T-helper 2 cell treated with Interferon-gamma antibody and Interleukin-4, amounts not matched to agents 100 ng/mL and 5 ng/mL, for 36 hours (primary cell): ENCODE measurements around the gene RAD51B. TPM values are rescaled to one million over a fixed set of nuclear protein-coding genes. Genes with fewer than 3 reads are reported as not detected.
"Not testable (repeated sequence)": the region's sequence is repeated elsewhere in the genome, so short reads cannot be mapped to it uniquely, and the experiment has no call there.

ENCODE experiments used
- intact Hi-C: fragments of 100-400 bp; cut with micrococcal nuclease; formaldehyde crosslinking; loops from one replicate; pipeline ENCODE4 v1.15.1; 2023
- total RNA-seq: library from RNA; stranded (reverse); gene quantifications from 2 replicates; pipeline ENCODE4 v1.2.3, GENCODE V29; 2022

The RAD51B gene
- total RNA-seq, 1 donor from 2014 or later: 31.7 TPM

DNA sequence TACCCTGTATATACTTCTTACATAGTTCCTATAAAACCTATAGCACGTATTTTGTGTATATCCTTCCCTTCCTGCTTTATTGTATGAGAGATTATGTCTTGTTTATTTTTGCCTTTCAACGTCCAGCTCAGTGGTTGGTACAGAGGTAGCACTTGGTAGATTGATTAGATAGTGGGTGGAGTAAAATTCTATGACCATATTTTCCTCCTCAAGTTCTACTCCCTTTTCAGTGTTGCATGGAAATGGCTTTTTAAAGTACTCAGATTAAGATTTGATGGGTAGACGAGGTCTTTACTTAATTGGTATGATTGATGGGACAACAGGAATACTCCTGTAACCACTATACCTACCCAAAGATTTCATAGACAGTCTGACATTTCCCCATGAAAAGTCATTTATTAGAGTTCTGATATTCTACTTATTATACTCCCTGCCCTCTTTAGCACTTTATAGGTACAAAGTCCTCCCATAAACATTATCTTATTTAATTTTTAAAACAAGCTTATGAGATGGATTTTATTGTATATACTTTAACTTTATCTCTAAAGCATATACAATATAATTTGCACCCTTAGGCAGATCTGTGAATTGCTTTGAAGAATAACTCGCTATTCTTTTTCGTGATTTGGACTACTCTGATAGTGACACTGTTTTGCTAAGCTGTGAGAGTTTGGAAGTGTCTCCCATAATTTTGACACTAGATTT lies 348.0 kb downstream of the RAD51B start:
- intact Hi-C loops: no loop called here

DNA sequence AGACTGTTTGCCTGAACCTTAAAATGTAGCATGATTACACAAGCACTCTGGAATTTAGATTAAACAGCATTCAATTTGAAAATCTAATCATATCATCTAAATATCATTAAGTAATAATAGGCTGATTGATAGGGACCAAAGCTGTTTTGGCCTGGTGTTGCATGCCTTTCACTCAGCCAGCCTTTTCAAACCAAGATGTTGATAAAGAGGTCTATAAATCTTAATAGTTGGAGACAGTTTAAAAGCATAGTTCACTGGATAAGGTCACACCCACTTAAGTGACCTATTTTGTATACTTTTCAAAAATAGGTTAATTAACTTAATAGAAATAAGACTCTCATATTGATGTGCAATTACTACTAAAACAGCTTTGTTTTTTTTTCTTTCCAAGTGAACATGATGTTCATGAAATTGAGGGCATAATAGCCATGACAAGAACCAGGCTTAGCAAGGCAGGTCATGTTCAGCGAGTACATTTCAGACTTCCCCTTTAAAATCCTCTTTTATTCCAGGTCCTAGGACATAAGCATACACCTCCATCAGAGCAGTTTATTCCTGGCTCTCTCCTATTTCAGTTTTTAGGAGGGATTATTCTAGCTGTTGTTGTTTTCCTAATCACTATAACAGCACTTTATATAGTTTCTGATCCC lies 349.0 kb downstream of the RAD51B start:
- intact Hi-C loops: no loop called here

DNA sequence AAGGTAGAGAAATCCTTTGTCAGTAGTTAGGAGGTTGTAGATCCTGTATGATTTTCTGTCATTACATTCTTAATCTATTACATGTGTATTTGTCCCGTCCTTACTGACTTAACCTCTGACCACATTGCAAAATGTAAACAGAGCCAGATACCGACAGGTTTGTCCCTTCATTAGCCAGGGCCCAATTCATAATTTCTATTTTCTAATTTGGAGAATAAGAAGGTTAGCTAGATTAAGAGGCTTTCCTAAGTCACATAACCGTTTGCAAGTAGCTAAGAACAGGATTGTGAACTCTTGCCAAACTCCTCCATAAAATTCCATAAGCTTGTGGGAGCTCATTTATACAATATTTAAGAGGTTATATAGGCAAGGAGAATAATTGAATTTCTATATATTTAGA lies 352.6 kb downstream of the RAD51B start:
- intact Hi-C loops: no loop called here

GRCh38 chr14:68172627-68173026 lies 353.0 kb downstream of the RAD51B start:
- intact Hi-C loops: no loop called here

DNA sequence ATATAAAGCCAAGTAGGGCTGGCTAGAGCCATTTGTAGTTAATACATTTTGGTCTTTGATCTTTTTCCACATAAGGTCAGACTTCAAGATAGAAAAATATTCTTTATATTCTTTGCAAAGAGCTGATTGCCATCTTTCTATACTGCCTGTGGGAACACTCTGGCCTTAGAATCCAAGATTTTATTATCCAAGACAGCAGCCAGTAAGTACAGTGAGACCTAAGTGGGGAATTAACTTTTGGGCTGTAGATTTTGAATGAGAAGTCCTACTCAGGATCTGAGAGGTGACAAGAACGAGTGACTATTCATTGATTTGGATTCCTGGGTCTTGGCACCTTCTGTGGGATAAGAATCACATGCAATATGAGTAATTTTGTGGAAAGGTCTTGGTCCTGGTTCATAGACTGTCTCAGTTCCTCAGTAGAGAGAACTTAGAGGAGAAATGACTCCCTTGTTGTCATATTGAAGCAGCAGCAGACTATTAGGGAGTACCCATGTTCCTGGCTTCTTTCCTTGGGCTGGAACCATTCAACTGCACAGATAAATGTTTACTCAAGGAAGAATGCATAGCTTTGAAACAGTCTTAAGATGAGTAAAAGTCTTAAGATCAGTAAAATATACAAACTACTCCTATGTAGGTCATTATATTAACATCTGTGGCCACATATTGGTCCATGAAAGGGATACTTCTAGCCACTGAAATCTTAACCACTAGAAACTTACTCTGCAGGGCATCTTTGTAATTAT lies 353.8 kb downstream of the RAD51B start:
- intact Hi-C loops: no loop called here

GRCh38 chr14:68174446-68174845 lies 354.9 kb downstream of the RAD51B start:
- intact Hi-C loops: no loop called here

DNA sequence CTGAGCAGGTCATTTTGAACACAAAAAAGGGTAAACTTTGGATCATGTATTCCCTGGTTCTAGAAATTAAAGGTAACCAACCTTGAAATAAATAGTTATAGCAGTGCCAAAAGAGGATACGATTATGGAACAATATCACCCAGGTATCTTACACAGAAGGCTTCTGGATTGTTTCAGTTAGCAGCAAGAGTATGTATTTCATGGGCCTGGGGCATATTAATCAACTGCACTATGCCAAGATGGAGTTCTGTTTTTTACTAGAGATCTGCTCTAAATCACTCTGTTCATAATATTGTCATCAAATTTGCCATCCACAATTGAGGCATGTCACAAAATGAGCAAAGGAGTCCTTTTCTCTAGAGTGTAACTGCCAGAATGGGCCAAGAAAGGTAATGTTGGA lies 357.1 kb downstream of the RAD51B start:
- intact Hi-C loops: no loop called here

DNA sequence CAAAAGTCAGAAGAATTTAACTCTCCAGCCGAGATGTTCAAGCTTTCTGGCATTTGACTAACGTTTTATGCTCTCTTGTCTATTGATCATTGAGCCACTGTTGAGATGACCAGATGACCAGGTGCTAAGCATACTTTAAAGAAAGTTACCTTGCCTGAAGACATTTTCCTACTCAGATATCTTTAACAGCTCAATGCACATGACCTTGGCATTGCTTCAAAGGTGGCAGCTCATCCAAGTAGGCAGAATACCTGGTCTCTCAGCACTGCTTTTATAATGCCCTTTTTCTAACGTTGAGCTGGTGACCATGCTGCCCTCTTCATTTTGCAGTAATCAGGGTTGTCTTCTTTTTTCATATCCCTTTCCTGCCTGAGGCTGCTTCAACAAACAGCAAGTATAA lies 358.1 kb downstream of the RAD51B start:
- intact Hi-C loops: no loop called here

GRCh38 chr14:68178282-68178681 lies 358.7 kb downstream of the RAD51B start:
- intact Hi-C loops: no loop called here

- intact Hi-C loops: loop anchor here (1.0 kb wide), 1 partner anchor 30 kb away; no protein-coding TSS in a partner anchor
Observed at GRCh38 chr14:68181519-68182326, 362.1 kb downstream of the RAD51B start.

GRCh38 chr14:68182492-68182891 lies 362.9 kb downstream of the RAD51B start:
- intact Hi-C loops: loop anchor here (1.0 kb wide), 1 partner anchor 29 kb away; no protein-coding TSS in a partner anchor

DNA sequence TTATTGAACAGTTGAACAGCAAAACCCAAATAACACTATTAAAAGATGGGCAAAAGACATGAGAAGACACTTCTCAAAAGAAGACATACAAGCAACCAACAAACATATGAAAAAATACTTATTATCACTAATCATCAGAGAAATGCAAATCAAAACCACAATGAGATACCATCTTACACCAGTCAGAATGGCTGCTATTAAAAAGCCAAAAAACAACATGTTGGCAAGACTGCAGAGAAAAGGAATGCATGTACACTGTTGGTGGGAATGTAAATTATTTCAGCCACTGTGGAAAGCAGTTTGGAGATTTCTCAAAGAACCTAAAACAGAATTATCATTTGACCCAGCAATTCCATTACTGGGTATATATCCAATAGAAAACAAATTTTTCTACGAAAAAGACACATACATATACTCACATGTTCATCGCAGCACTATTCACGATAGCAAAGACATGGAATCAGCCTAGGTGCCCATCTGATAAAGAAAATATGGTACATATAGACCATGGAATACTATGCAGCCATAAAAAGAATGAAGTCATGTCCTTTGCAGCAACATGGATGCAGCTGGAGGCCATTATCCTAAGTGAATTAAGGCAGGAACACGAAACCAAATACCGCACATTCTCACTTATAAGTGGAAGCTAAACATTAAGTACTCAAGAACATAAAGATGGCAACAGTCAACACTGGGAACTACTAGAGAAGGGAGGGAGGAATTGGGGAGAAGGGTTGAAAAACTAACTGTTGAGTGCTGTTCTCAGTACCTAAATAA lies 367.1 kb downstream of the RAD51B start:
- intact Hi-C loops: not testable (repeated sequence)

DNA sequence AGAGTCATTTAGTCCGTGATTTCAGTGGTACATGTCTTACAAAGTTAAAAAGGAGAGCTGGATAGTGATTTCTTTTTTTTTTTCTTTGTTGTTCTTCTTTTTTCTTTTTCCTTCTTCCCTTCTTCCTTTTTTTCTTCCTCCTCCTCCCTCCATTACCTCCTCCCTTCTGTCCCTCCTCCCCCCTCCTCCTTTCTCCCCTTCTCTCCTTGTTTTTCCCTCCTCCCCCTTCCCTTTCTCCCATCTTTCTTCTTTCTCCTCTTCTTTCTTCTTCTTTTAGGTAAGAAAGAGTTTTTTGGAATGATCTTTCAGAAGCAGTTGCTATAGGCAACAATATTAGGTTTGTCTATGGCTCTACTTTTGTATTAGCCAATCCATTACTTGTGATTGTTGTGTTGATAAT lies 368.6 kb downstream of the RAD51B start:
- intact Hi-C loops: no loop called here

- intact Hi-C loops: no loop called here
Observed at GRCh38 chr14:68190032-68190431, 370.5 kb downstream of the RAD51B start.

GRCh38 chr14:68191567-68192321 lies 372.2 kb downstream of the RAD51B start:
- intact Hi-C loops: no loop called here

DNA sequence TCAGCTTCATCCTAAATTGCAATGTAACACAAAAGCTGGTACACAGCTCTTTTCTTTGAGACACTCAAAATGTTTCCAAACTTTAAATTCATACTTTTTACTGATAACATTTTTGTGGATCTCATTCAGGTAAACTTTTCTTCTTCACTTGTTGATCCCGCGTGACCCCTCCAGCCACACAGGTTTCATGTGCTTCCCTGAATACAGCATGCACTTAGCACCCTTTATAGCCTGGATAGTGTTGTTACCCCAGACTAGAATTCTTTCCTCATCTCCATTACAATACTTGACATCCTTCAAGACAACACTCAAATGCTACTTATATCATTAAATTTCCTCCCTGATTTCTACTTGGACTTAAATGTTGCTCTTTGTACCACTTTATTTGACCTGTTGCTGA lies 373.4 kb downstream of the RAD51B start:
- intact Hi-C loops: no loop called here

DNA sequence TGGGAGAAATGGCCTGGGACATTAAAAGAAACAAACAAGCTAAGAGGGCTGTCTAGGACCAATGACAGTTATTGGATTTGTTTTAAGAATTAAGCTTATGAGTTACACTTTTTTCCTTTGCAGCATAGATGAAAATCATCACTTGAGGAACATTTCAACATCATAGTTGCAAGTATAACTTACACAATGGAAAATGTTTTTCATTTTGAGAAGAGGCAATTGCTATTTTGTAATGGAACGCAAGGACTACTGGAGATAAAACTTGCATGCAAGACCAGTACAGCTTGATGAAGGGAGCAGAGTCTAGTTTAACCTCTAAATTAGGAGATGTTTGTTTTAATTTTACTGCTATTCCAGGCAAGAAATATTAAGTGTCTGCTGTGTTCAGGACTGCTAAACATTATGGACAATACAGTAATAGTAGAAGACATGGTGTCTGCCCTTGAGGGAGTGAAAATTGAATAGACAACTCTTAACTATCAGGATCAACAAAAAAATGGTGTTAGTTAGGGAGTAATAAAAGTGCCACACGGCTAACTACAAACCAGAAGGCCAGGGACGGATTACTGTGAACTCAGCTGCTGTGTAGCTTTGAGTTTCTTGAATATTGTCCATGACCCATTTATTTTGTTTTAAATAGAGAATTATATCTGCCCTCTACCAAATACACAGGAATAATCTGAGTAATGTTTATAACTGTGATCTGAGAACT lies 374.5 kb downstream of the RAD51B start:
- intact Hi-C loops: no loop called here

DNA sequence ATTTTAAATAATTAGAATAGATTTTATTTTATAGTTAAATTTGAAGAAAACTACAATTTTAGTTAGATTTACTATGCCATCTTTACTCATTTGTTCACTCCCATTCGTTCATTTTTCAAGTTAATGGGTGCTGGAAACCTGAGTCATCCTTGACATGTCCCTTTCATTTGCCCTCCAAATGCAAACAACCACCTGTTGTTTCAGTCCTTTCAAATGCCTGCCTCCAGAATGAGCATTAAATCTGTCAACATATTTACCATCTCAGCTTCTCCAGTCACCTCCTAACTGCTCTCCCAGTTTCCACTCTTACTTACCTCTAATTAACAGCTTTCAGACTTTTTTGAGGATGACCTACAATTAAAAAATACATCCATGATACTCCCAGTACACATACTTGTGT lies 375.5 kb downstream of the RAD51B start:
- intact Hi-C loops: no loop called here
